Hepatocyte (in vitro differentiated cells): Measurements from ENCODE around the gene HSPB6. TPM values are rescaled to one million over a fixed set of nuclear protein-coding genes. Genes with fewer than 3 reads are reported as not detected.

Experiments
- DNase-seq: peaks from one replicate; pipeline ENCODE4 v3.0.0-alpha.2; 2016; ENCODE audit warnings: low spot score
- H2AFZ ChIP-seq: fragments of 200-600 bp; sonication (generic); 2 replicates; pipeline ENCODE4 v1.6.0; 2016; ENCODE audit warnings: antibody characterized with exemption, mild to moderate bottlenecking
- H3K27ac ChIP-seq: fragments of 200-600 bp; sonication (generic); 2 replicates; pipeline ENCODE4 v1.5.1; 2016; ENCODE audit warnings: mild to moderate bottlenecking
- H3K27me3 ChIP-seq: fragments of 200-600 bp; sonication (generic); 2 replicates; pipeline ENCODE4 v1.6.1; 2016
- H3K36me3 ChIP-seq: fragments of 200-600 bp; sonication (generic); replicated peaks from 2 replicates; pipeline ENCODE4 v1.5.1; 2016; ENCODE audit warnings: low read depth; ENCODE audit not compliant: insufficient read depth
- H3K4me1 ChIP-seq: fragments of 200-600 bp; sonication (generic); 2 replicates; pipeline ENCODE4 v1.5.1; 2016; ENCODE audit warnings: mild to moderate bottlenecking, moderate library complexity; ENCODE audit not compliant: insufficient read depth
- H3K4me2 ChIP-seq: fragments of 200-600 bp; sonication (generic); 2 replicates; pipeline ENCODE4 v1.6.0; 2016
- H3K4me3 ChIP-seq: fragments of 200-600 bp; sonication (generic); 2 replicates; pipeline ENCODE4 v1.5.1; 2016; ENCODE audit warnings: mild to moderate bottlenecking
- H3K79me2 ChIP-seq: fragments of 200-600 bp; sonication (generic); 2 replicates; pipeline ENCODE4 v1.6.0; 2017; ENCODE audit warnings: mild to moderate bottlenecking
- H3K9me2 ChIP-seq: fragments of 200-600 bp; sonication (generic); replicated peaks from 2 replicates; pipeline ENCODE4 v1.6.0; 2017; ENCODE audit warnings: mild to moderate bottlenecking; ENCODE audit not compliant: insufficient read depth
- H3K9me3 ChIP-seq: fragments of 200-600 bp; sonication (generic); 2 replicates; pipeline ENCODE4 v1.5.1; 2016; ENCODE audit warnings: low read depth, mild to moderate bottlenecking
- H4K20me1 ChIP-seq: fragments of 200-600 bp; sonication (generic); 2 replicates; pipeline ENCODE4 v1.6.0; 2016; ENCODE audit warnings: mild to moderate bottlenecking; ENCODE audit not compliant: insufficient read depth, poor library complexity, severe bottlenecking
- EZH2 ChIP-seq: fragments of 200-600 bp; sonication (generic); IDR thresholded peaks from 2 replicates; pipeline ENCODE4 v1.6.1; 2016; ENCODE audit warnings: antibody characterized with exemption, mild to moderate bottlenecking, borderline replicate concordance
- EZH2phosphoT487 ChIP-seq: fragments of 200-600 bp; sonication (generic); IDR thresholded peaks from one replicate; pipeline ENCODE4 v1.6.1; 2018; ENCODE audit warnings: antibody characterized with exemption, mild to moderate bottlenecking, low read depth, moderate library complexity; ENCODE audit not compliant: unreplicated experiment, severe bottlenecking
- WGBS: methylation state at CpG from one replicate; pipeline ENCODE4 v1.1.6; 2016; ENCODE audit warnings: low lambda C conversion rate; ENCODE audit errors: missing lambda C conversion rate; 5-methylcytosine and 5-hydroxymethylcytosine counted together
- polyA plus RNA-seq: library from polyadenylated mRNA; unstranded; fragments of >200 nt; fragmentation: Nextera tagmentation; extraction: Ambion mirVana; gene quantifications from 2 replicates; pipeline ENCODE4 v1.2.1, GENCODE V29; 2016
- total RNA-seq: library from RNA; depleted of rRNA; stranded (reverse); fragments of >200 nt; gene quantifications from 2 replicates; pipeline ENCODE4 v1.2.3, GENCODE V29; 2014
- TF ChIP-seq, protein P1 (sequence below): fragments of 200-600 bp; sonication (generic); IDR thresholded peaks from 2 replicates; pipeline ENCODE4 v1.5.1; 2016; ENCODE audit warnings: antibody characterized with exemption, mild to moderate bottlenecking; ENCODE audit not compliant: poor library complexity

Gene HSPB6
- total and polyA plus RNA-seq, 2 experiments from 2014 or later, result 7.1 to 235 TPM

- H3K36me3 ChIP-seq, result no peaks in the 10 kb centered on the region
- WGBS, result 37% methylated on average over 19 of the region's 19 CpGs
- H3K4me2 ChIP-seq, result peak overlapping the region; percentile 80
These were observed 20.4 kb upstream of the HSPB6 start for GRCh38 chr19:35777086-35777841.

DNA sequence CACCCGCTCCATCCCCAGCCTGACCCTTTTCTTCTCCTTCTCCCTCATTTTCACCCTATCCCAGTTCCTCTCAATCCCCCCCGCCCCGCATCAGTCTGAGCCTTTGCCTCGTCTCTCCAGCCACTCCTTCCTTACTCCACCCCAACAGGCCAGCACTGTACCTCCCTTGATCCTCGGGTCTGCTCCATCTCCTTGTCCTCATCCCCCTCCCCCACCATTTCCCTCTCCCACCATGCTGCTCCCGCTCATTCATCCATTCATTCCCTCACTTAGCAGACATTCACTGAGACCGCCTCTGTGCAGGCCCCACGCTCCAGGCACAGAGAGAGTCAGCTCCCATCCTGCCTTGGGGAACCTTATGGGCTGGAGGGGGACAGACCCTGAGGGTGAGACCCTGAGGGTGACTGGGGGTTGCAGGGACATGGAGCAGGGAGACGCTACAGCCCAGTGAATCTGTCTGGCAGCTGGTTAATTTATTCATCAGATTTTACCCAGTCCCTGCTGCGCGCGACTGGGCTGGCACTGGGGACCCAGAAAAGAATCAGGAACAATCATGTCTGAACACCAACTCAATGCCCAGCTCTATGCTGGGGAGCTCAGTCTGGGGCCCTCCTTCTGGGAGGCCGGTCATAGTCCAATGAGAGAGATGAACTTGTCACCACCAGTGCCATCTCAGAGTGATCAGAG is 19.4 kb upstream of the HSPB6 start:
- no peaks in the 10 kb centered on the region for H3K27me3 ChIP-seq
- no peaks in the 10 kb centered on the region for H4K20me1 ChIP-seq
- H3K4me1 ChIP-seq, result peaks cover 10% of the 10 kb centered on the region
- peak overlapping the region; percentile 80 for H3K4me2 ChIP-seq
- H3K79me2 ChIP-seq, result peaks cover 4% of the 10 kb centered on the region
- no peak overlapping the region for H2AFZ ChIP-seq
- H3K9me2 ChIP-seq, result no peaks in the 10 kb centered on the region
- no peak for DNase-seq
- peak overlapping the region; percentile 54 for H3K4me3 ChIP-seq
- H3K9me3 ChIP-seq, result no peaks in the 10 kb centered on the region
- 62% methylated on average over 9 of the region's 13 CpGs for WGBS
- H3K27ac ChIP-seq, result no peak overlapping the region
- no peak for TF ChIP-seq EZH2
- no peaks in the 10 kb centered on the region for H3K36me3 ChIP-seq

More at GRCh38 chr19:35777086-35777841, 20.4 kb upstream of the HSPB6 start:
- Histone ChIP-seq H3K4me1 (peaks cover 10% of the 10 kb centered on the region), H3K79me2 (peaks cover 4% of the 10 kb centered on the region), H2AFZ (no peak overlapping the region), H3K27ac (no peak overlapping the region), H4K20me1 (no peaks in the 10 kb centered on the region), H3K9me2 (no peaks in the 10 kb centered on the region), H3K9me3 (no peaks in the 10 kb centered on the region), H3K27me3 (no peaks in the 10 kb centered on the region), H3K4me3 (no peak overlapping the region)
- no peak for DNase-seq
- TF ChIP-seq EZH2phosphoT487 (no peak), EZH2 (no peak)
- TF ChIP-seq, protein P1, sequence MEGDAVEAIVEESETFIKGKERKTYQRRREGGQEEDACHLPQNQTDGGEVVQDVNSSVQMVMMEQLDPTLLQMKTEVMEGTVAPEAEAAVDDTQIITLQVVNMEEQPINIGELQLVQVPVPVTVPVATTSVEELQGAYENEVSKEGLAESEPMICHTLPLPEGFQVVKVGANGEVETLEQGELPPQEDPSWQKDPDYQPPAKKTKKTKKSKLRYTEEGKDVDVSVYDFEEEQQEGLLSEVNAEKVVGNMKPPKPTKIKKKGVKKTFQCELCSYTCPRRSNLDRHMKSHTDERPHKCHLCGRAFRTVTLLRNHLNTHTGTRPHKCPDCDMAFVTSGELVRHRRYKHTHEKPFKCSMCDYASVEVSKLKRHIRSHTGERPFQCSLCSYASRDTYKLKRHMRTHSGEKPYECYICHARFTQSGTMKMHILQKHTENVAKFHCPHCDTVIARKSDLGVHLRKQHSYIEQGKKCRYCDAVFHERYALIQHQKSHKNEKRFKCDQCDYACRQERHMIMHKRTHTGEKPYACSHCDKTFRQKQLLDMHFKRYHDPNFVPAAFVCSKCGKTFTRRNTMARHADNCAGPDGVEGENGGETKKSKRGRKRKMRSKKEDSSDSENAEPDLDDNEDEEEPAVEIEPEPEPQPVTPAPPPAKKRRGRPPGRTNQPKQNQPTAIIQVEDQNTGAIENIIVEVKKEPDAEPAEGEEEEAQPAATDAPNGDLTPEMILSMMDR, result no peak

- Histone ChIP-seq H3K4me1 (peaks cover 10% of the 10 kb centered on the region), H3K4me3 (peak within 1 kb of the TSS; percentile 54), H3K9me2 (no peaks in the 10 kb centered on the region), H3K4me2 (peak within 1 kb of the TSS; percentile 80), H2AFZ (peak within 1 kb of the TSS; percentile 32), H3K27me3 (no peaks in the 10 kb centered on the region), H3K9me3 (no peaks in the 10 kb centered on the region), H3K79me2 (peaks cover 4% of the 10 kb centered on the region), H4K20me1 (no peaks in the 10 kb centered on the region), H3K36me3 (no peaks in the 10 kb centered on the region), H3K27ac (no peak within 1 kb of the TSS)
- peak; percentile 100 for DNase-seq
- WGBS, result under 1% methylated on average over 26 of the region's 82 CpGs
- TF ChIP-seq EZH2 (no peak), EZH2phosphoT487 (no peak)
These were observed 18.7 kb upstream of the HSPB6 start, which contains the start of gene ARHGAP33 for GRCh38 chr19:35775298-35776101. TSS of gene ARHGAP33 (plus strand) at chr19:35775564. CDS start at chr19:35775659, 95 bp downstream.

- TF ChIP-seq EZH2phosphoT487, result no peak
- no peak for TF ChIP-seq EZH2
- TF ChIP-seq, protein P1, result no peak
- Histone ChIP-seq H3K79me2 (peaks cover 4% of the 10 kb centered on the region), H3K9me2 (no peaks in the 10 kb centered on the region), H3K4me3 (no peak overlapping the region), H3K4me2 (peak overlapping the region; percentile 67), H3K9me3 (no peaks in the 10 kb centered on the region), H3K36me3 (no peaks in the 10 kb centered on the region), H3K27ac (no peak overlapping the region), H2AFZ (no peak overlapping the region), H3K4me1 (peaks cover 10% of the 10 kb centered on the region), H4K20me1 (no peaks in the 10 kb centered on the region), H3K27me3 (no peaks in the 10 kb centered on the region)
- no peak for DNase-seq
- WGBS, result 26% methylated on average over 9 of the region's 9 CpGs
These were observed 18.1 kb upstream of the HSPB6 start for GRCh38 chr19:35775046-35775297.
